ENCODE results near the gene ELP1. TPM values are rescaled to one million over a fixed set of nuclear protein-coding genes. Genes with fewer than 3 reads are reported as not detected.
"Not testable (repeated sequence)": the region's sequence is repeated elsewhere in the genome, so short reads cannot be mapped to it uniquely, and the experiment has no call there.

The ELP1 gene
- total and polyA plus RNA-seq, 7 donors = 3.9 to 17.2 (median 11.0) TPM

DNA sequence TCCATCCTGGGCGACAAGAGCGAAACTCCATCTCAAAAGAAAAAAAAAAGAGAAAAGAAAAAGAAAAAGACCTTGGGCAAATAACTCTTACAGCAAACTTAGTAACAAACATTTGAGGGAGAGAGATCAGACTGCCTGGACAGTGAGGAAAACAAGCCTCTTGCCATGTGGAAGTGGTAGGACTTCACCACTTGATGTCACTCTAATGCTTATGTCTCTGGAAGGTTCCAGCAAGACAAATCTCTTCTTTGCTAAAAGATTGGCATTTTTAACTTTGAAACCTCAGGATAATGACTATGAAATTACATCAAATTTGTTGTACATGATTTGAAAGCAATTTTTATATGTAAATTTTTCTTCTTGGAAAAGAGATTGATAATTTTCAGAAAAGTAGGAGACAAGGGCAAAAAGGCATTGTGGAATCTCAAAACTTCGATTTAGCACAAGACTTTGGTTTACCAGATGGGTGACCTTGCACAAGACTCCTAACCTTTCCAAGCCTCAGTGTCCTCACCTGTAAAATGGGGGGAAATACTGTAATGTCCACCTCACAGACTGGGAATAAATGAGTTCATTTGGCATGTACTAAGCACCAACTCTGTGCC is 83.5 kb downstream of the ELP1 start:
- TF ChIP-seq POLR2A (IDR thresholded peaks at IDR 0.05) (no peak), EP300 (IDR thresholded peaks at IDR 0.05) (no peak), POLR2AphosphoS5 (IDR thresholded peaks at IDR 0.05) (no peak)
- TF ChIP-seq, protein P1, sequence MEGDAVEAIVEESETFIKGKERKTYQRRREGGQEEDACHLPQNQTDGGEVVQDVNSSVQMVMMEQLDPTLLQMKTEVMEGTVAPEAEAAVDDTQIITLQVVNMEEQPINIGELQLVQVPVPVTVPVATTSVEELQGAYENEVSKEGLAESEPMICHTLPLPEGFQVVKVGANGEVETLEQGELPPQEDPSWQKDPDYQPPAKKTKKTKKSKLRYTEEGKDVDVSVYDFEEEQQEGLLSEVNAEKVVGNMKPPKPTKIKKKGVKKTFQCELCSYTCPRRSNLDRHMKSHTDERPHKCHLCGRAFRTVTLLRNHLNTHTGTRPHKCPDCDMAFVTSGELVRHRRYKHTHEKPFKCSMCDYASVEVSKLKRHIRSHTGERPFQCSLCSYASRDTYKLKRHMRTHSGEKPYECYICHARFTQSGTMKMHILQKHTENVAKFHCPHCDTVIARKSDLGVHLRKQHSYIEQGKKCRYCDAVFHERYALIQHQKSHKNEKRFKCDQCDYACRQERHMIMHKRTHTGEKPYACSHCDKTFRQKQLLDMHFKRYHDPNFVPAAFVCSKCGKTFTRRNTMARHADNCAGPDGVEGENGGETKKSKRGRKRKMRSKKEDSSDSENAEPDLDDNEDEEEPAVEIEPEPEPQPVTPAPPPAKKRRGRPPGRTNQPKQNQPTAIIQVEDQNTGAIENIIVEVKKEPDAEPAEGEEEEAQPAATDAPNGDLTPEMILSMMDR (IDR thresholded peaks at IDR 0.05) = no peak
- DNase-seq = no peak
- Histone ChIP-seq H3K4me3 (no peak overlapping the region), H3K4me1 (no peaks in the 10 kb centered on the region), H3K27ac (no peak overlapping the region), H3K27me3 (no peaks in the 10 kb centered on the region), H3K9me3 (no peaks in the 10 kb centered on the region), H3K36me3 (no peaks in the 10 kb centered on the region)
- WGBS, 2 donors = 95 to 97% methylated on average over 3 of the region's 3 CpGs
- intact Hi-C loops (cut with DNase I) = no loop called here

DNA sequence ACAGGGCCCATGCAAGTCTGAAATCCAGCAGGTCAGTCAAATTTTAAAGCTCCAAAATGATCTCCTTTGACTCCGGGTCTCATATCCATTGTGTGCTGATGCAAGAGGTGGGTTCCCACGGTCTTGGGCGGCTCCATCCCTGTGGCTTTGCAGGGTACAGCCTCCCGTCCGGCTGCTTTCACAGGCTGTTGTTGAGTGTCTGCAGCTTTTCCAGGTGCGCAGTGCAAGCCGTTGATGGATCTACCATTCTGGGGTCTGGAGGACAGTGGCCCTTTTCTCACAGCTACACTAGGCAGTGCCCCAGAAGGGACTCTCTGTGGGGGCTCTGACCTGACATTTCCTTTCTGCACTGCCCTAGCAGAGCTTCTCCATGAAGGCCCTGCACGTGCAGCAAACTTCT is 85.6 kb downstream of the ELP1 start:
- DNase-seq, H3K27ac ChIP-seq: not testable (repeated sequence)

DNA sequence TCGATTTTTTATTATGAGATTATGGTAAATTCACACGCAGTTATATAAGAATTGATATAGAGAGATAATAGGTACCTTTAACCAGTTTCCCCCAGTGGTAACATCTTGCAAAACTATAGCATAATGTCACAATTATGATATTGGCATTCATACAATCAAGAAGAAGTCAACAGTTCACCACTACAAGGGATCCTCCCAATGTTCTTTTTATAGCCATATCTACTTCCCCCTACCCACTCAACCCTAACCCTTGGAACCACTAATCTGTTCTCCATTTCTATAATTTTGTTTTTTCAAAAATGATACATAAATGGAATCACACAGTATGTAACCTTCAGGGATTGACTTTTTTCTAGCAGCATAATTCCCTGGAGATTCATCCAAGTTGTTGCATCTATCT is 88.0 kb downstream of the ELP1 start:
- intact Hi-C loops (cut with DNase I) = no loop called here
- WGBS, 2 donors = 90 to 91% methylated on average over 2 of the region's 2 CpGs
- Histone ChIP-seq H3K4me1 (no peaks in the 10 kb centered on the region), H3K4me3 (no peak overlapping the region), H3K27me3 (no peaks in the 10 kb centered on the region), H3K27ac (no peak overlapping the region), H3K9me3 (no peaks in the 10 kb centered on the region), H3K36me3 (no peaks in the 10 kb centered on the region)
- DNase-seq = no peak
- TF ChIP-seq, protein P1 (IDR thresholded peaks at IDR 0.05) = no peak
- TF ChIP-seq POLR2AphosphoS5 (IDR thresholded peaks at IDR 0.05) (no peak), POLR2A (IDR thresholded peaks at IDR 0.05) (no peak), EP300 (IDR thresholded peaks at IDR 0.05) (no peak)

More for the DNA sequence above, 85.6 kb downstream of the ELP1 start:
- H3K27me3 ChIP-seq; H3K4me3 ChIP-seq; intact Hi-C loops (cut with DNase I); H3K9me3 ChIP-seq; H3K4me1 ChIP-seq; H3K36me3 ChIP-seq: not testable (repeated sequence)
- 92 to 95% methylated on average over 8 of the region's 8 CpGs for WGBS, 2 donors

DNA sequence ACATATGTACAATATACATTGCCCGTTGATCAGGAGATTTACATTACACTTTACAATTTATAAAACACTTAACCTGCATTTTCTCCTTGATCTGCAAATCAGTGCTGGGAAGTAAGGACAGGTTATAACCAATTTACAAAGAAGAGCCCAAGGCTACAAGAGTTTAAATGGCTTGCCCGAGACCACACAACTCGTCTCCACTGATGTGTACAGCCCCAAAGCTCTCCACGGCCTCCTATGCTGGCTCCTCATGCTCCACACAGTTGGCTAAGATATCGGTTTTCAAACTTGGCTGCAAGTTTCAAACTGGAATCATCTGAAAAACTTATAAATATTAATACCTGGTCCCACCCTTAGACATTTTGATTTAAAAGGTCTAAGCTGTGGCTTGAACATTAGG is 88.4 kb downstream of the ELP1 start:
- H3K36me3 ChIP-seq = no peaks in the 10 kb centered on the region
- H3K4me3 ChIP-seq = no peak overlapping the region
- TF ChIP-seq EP300 (IDR thresholded peaks at IDR 0.05) (no peak), POLR2AphosphoS5 (IDR thresholded peaks at IDR 0.05) (no peak), POLR2A (IDR thresholded peaks at IDR 0.05) (no peak)
- TF ChIP-seq, protein P1 (IDR thresholded peaks at IDR 0.05) = no peak
- H3K27me3 ChIP-seq = no peaks in the 10 kb centered on the region
- no peaks in the 10 kb centered on the region for H3K4me1 ChIP-seq
- intact Hi-C loops (cut with DNase I) = no loop called here
- H3K9me3 ChIP-seq = no peaks in the 10 kb centered on the region
- no peak overlapping the region for H3K27ac ChIP-seq
- 85 to 94% methylated on average over 5 of the region's 5 CpGs for WGBS, 2 donors
- DNase-seq = no peak

DNA sequence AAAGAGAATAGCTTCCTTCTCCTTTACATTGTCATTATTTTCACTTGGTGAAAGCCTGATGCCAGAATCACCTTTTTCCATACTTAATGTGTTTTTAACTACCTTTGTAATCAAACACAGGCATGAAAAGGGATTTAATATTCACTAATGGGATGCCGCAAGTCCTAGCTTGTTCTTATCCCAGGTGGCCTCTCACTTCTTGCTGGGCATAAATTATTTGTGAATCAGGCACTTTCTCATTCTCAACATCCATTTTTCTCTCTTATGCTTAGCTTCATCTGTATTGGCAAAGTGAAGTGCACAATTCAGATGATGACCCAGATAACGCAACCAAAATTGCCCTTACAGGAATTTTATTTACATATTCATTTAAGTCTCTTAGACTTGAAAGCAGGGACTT is 89.1 kb downstream of the ELP1 start:
- H3K27ac ChIP-seq = no peak overlapping the region
- H3K9me3 ChIP-seq = no peaks in the 10 kb centered on the region
- H3K27me3 ChIP-seq = no peaks in the 10 kb centered on the region
- H3K4me3 ChIP-seq = no peak overlapping the region
- no peak for DNase-seq
- intact Hi-C loops (cut with DNase I) = no loop called here
- WGBS, 2 donors = 81 to 86% methylated on average over 2 of the region's 2 CpGs
- H3K4me1 ChIP-seq = no peaks in the 10 kb centered on the region
- no peaks in the 10 kb centered on the region for H3K36me3 ChIP-seq
- TF ChIP-seq POLR2A (IDR thresholded peaks at IDR 0.05) = no peak
- no peak for TF ChIP-seq POLR2AphosphoS5 (IDR thresholded peaks at IDR 0.05)
- no peak for TF ChIP-seq EP300 (IDR thresholded peaks at IDR 0.05)
- TF ChIP-seq, protein P1 (IDR thresholded peaks at IDR 0.05) = no peak

Data from sigmoid colon (tissue), 7 donors.